ENCODE measurements around the gene HORMAD2.

The HORMAD2 gene

GRCh38 chr22:30217698-30218560, 137.7 kb downstream of the HORMAD2 start:
- TF ChIP-seq CTCF (conservative IDR thresholded peaks at IDR 0.05; ENCODE audit: low read depth, low read length): no peak
- H3K4me3 ChIP-seq (ENCODE audit: low read depth, low read length): no peak overlapping the region
- DNase-seq (ENCODE audit: low read depth): no peak

- TF ChIP-seq CTCF (conservative IDR thresholded peaks at IDR 0.05; ENCODE audit: low read depth, low read length): peak; percentile 44
- no peak overlapping the region for H3K4me3 ChIP-seq (ENCODE audit: low read depth, low read length)
- DNase-seq (ENCODE audit: low read depth): no peak
Measured at GRCh38 chr22:30219049-30219654, 138.9 kb downstream of the HORMAD2 start.

- no peak overlapping the region for H3K4me3 ChIP-seq (ENCODE audit: low read depth, low read length)
- no peak for TF ChIP-seq CTCF (conservative IDR thresholded peaks at IDR 0.05; ENCODE audit: low read depth, low read length)
- DNase-seq (ENCODE audit: low read depth): no peak
Measured at GRCh38 chr22:30219668-30220278, 139.5 kb downstream of the HORMAD2 start.

- DNase-seq (ENCODE audit: low read depth): no peak
- H3K4me3 ChIP-seq (ENCODE audit: low read depth, low read length): no peak overlapping the region
- TF ChIP-seq CTCF (conservative IDR thresholded peaks at IDR 0.05; ENCODE audit: low read depth, low read length): no peak
Measured at GRCh38 chr22:30220338-30221012, 140.2 kb downstream of the HORMAD2 start.

GRCh38 chr22:30221121-30221992, 141.1 kb downstream of the HORMAD2 start:
- no peak for DNase-seq (ENCODE audit: low read depth)
- no peak for TF ChIP-seq CTCF (conservative IDR thresholded peaks at IDR 0.05; ENCODE audit: low read depth, low read length)
- H3K4me3 ChIP-seq (ENCODE audit: low read depth, low read length): no peak overlapping the region

- H3K4me3 ChIP-seq (ENCODE audit: low read depth, low read length): no peak overlapping the region
- no peak for DNase-seq (ENCODE audit: low read depth)
- no peak for TF ChIP-seq CTCF (conservative IDR thresholded peaks at IDR 0.05; ENCODE audit: low read depth, low read length)
Measured at GRCh38 chr22:30222321-30222720, 142.1 kb downstream of the HORMAD2 start.
